Sciatic nerve (tissue), 2 donors: ENCODE measurements around the gene DDO. TPM values are rescaled to one million over a fixed set of nuclear protein-coding genes. Genes with fewer than 3 reads are reported as not detected.
"Not testable (repeated sequence)": the region's sequence is repeated elsewhere in the genome, so short reads cannot be mapped to it uniquely, and the experiment has no call there.

Source experiments
- ATAC-seq: fragments of 200-7000 bp; cut with Tn5 transposase; one replicate; pipeline ENCODE4 v1.9.1; 2020; ENCODE audit warnings: mild to moderate bottlenecking, moderate library complexity
- DNase-seq: peaks from one replicate; pipeline ENCODE4 v3.0.0-alpha.2; 2020; ENCODE audit warnings: low spot score
- intact Hi-C: fragments of 100-400 bp; cut with DNase I; formaldehyde crosslinking; loops from one replicate; pipeline ENCODE4 v1.14.2; 2022
- total RNA-seq: library from RNA; stranded (reverse); fragmentation: NEBNext Ultra II Directional; extraction: Animal tissue kit (Norgen Biotek cat#: 25700); gene quantifications from one replicate; pipeline ENCODE4 v1.2.1, GENCODE V29; 2021
- donor health status: DM: no; HTN: no; CAD: no.
- donor health status: DM: no; HTN: no; CAD: no.

The DDO gene
- total RNA-seq = 1.3 TPM

- DNase-seq (peak; percentile 64), ATAC-seq (peak; percentile 77)
- intact Hi-C loops = no loop called here
These were observed at the start of gene DDO for GRCh38 chr6:110415086-110415916. TSS of gene DDO (minus strand) at chr6:110415575. CDS start at chr6:110413462, 2,113 bp downstream.

- no peak for DNase-seq
- intact Hi-C loops = no loop called here
- no peak for ATAC-seq
These were observed 47.6 kb upstream of the DDO start for GRCh38 chr6:110462884-110463481.

- no peak for DNase-seq
- intact Hi-C loops = no loop called here
These were observed 46.0 kb upstream of the DDO start for GRCh38 chr6:110461376-110461775.

GRCh38 chr6:110459137-110459536, 43.8 kb upstream of the DDO start:
- DNase-seq = no peak
- intact Hi-C loops = no loop called here
- no peak for ATAC-seq

More at GRCh38 chr6:110461376-110461775, 46.0 kb upstream of the DDO start:
- ATAC-seq = no peak

- DNase-seq (no peak), ATAC-seq (no peak)
- intact Hi-C loops = no loop called here
These were observed 43.1 kb upstream of the DDO start for GRCh38 chr6:110458476-110458875.

GRCh38 chr6:110457567-110458175, 42.3 kb upstream of the DDO start:
- DNase-seq, ATAC-seq, intact Hi-C loops: not testable (repeated sequence)

GRCh38 chr6:110456694-110457093, 41.3 kb upstream of the DDO start:
- ATAC-seq = no peak

GRCh38 chr6:110449541-110449895, 34.1 kb upstream of the DDO start:
- intact Hi-C loops = no loop called here
- ATAC-seq = no peak
- no peak for DNase-seq

More at GRCh38 chr6:110456694-110457093, 41.3 kb upstream of the DDO start:
- no peak for DNase-seq
- intact Hi-C loops = no loop called here

GRCh38 chr6:110448846-110449540, 33.6 kb upstream of the DDO start:
- ATAC-seq (no peak), DNase-seq (no peak)
- intact Hi-C loops = no loop called here

- intact Hi-C loops = no loop called here
- DNase-seq (no peak), ATAC-seq (no peak)
These were observed 32.4 kb upstream of the DDO start for GRCh38 chr6:110447761-110448160.

GRCh38 chr6:110446405-110446804, 31.0 kb upstream of the DDO start:
- intact Hi-C loops = no loop called here
- DNase-seq (no peak), ATAC-seq (no peak)

- ATAC-seq (no peak), DNase-seq (no peak)
- intact Hi-C loops = no loop called here
These were observed 24.7 kb upstream of the DDO start for GRCh38 chr6:110440026-110440425.

- DNase-seq = no peak
- intact Hi-C loops = no loop called here
- no peak for ATAC-seq
These were observed 24.0 kb upstream of the DDO start for GRCh38 chr6:110439356-110439755.

- no peak for ATAC-seq
- intact Hi-C loops = no loop called here
- DNase-seq = no peak
These were observed 19.7 kb upstream of the DDO start for GRCh38 chr6:110434961-110435602.

- DNase-seq (no peak), ATAC-seq (no peak)
- intact Hi-C loops = no loop called here
These were observed 17.0 kb upstream of the DDO start for GRCh38 chr6:110432285-110432900.

GRCh38 chr6:110430741-110431140, 15.4 kb upstream of the DDO start:
- no peak for DNase-seq
- intact Hi-C loops = no loop called here
- ATAC-seq = no peak

- DNase-seq (no peak), ATAC-seq (no peak)
- intact Hi-C loops = no loop called here
These were observed 14.9 kb upstream of the DDO start for GRCh38 chr6:110430236-110430635.

GRCh38 chr6:110428153-110428552, 12.8 kb upstream of the DDO start:
- DNase-seq (no peak), ATAC-seq (no peak)
- intact Hi-C loops = no loop called here

GRCh38 chr6:110425816-110426215, 10.4 kb upstream of the DDO start:
- no peak for DNase-seq
- intact Hi-C loops = no loop called here
- no peak for ATAC-seq
